ENCODE measurements around the gene RELN.

RELN gene

DNA sequence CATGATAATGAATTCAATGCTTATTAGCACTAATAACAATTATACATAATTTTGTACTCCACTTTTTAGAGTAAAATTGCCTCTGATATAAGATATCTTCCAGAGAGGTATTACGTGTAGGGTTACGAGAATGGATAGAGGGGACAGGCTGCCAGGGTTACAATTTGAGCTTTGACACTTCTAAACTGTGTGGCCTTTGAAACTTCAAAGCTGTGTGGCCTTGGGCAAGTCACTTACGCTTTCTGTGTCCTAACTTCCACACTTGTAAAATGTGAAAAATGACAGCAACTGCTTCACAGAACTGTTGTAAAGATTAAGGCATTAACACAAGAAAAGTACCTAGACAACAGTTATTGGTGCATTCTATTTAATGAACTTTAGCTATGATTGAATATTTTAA lies 283.9 kb downstream of the RELN start:
- Histone ChIP-seq H3K4me1 (ENCODE audit: insufficient read depth, low read length, poor library complexity, severe bottlenecking) (no peaks in the 10 kb centered on the region), H4K20me1 (ENCODE audit: insufficient read depth, low read length, poor library complexity, severe bottlenecking) (no peaks in the 10 kb centered on the region)

GRCh38 chr7:103704701-103705100 lies 284.8 kb downstream of the RELN start:
- Histone ChIP-seq H4K20me1 (ENCODE audit: insufficient read depth, low read length, poor library complexity, severe bottlenecking) (no peaks in the 10 kb centered on the region), H3K36me3 (ENCODE audit: insufficient read depth, low read length) (no peaks in the 10 kb centered on the region), H3K79me2 (ENCODE audit: insufficient read depth, low read length) (no peaks in the 10 kb centered on the region), H3K27me3 (ENCODE audit: insufficient read depth, low read length, poor library complexity, severe bottlenecking) (no peaks in the 10 kb centered on the region), H3F3A (ENCODE audit: low read depth) (no peaks in the 10 kb centered on the region), H3K9me3 (ENCODE audit: insufficient read depth, low read depth, low read length) (no peaks in the 10 kb centered on the region), H3K4me2 (ENCODE audit: low read depth, low read length, poor library complexity, severe bottlenecking) (no peak overlapping the region), H3K4me3 (ENCODE audit: low read length, poor library complexity, severe bottlenecking) (no peak overlapping the region), H3K9ac (ENCODE audit: low read depth, low read length, poor library complexity, severe bottlenecking) (no peak overlapping the region), H2AFZ (ENCODE audit: low read length) (no peak overlapping the region), H3K9me2 (replicated peaks; ENCODE audit: low read depth, low read length) (no peaks in the 10 kb centered on the region), H3K4me1 (ENCODE audit: insufficient read depth, low read length, poor library complexity, severe bottlenecking) (no peaks in the 10 kb centered on the region)
- TF ChIP-seq CTCF (conservative IDR thresholded peaks at IDR 0.05; ENCODE audit: low read length) (no peak), EZH2phosphoT487 (IDR thresholded peaks at IDR 0.05; ENCODE audit: borderline replicate concordance) (no peak)

More for the DNA sequence above, 283.9 kb downstream of the RELN start:
- Histone ChIP-seq H3K9ac (ENCODE audit: low read depth, low read length, poor library complexity, severe bottlenecking) (no peak overlapping the region), H3K4me3 (ENCODE audit: low read length, poor library complexity, severe bottlenecking) (no peak overlapping the region), H3F3A (ENCODE audit: low read depth) (no peaks in the 10 kb centered on the region), H3K27me3 (ENCODE audit: insufficient read depth, low read length, poor library complexity, severe bottlenecking) (no peaks in the 10 kb centered on the region), H3K4me2 (ENCODE audit: low read depth, low read length, poor library complexity, severe bottlenecking) (no peak overlapping the region), H3K9me2 (replicated peaks; ENCODE audit: low read depth, low read length) (no peaks in the 10 kb centered on the region), H3K79me2 (ENCODE audit: insufficient read depth, low read length) (no peaks in the 10 kb centered on the region), H3K36me3 (ENCODE audit: insufficient read depth, low read length) (no peaks in the 10 kb centered on the region), H2AFZ (ENCODE audit: low read length) (no peak overlapping the region), H3K9me3 (ENCODE audit: insufficient read depth, low read depth, low read length) (no peaks in the 10 kb centered on the region)
- no peak for TF ChIP-seq EZH2phosphoT487 (IDR thresholded peaks at IDR 0.05; ENCODE audit: borderline replicate concordance)
- TF ChIP-seq CTCF (conservative IDR thresholded peaks at IDR 0.05; ENCODE audit: low read length) = no peak

- Histone ChIP-seq H3K27me3 (ENCODE audit: insufficient read depth, low read length, poor library complexity, severe bottlenecking) (no peaks in the 10 kb centered on the region), H3K4me1 (ENCODE audit: insufficient read depth, low read length, poor library complexity, severe bottlenecking) (no peaks in the 10 kb centered on the region), H3K9me2 (replicated peaks; ENCODE audit: low read depth, low read length) (no peaks in the 10 kb centered on the region)
These were observed 286.5 kb downstream of the RELN start for GRCh38 chr7:103702982-103703381.

More at GRCh38 chr7:103702982-103703381, 286.5 kb downstream of the RELN start:
- no peaks in the 10 kb centered on the region for H3K9me3 ChIP-seq (ENCODE audit: insufficient read depth, low read depth, low read length)
- H4K20me1 ChIP-seq (ENCODE audit: insufficient read depth, low read length, poor library complexity, severe bottlenecking) = no peaks in the 10 kb centered on the region
- no peak overlapping the region for H3K9ac ChIP-seq (ENCODE audit: low read depth, low read length, poor library complexity, severe bottlenecking)
- no peak overlapping the region for H3K4me3 ChIP-seq (ENCODE audit: low read length, poor library complexity, severe bottlenecking)
- TF ChIP-seq CTCF (conservative IDR thresholded peaks at IDR 0.05; ENCODE audit: low read length) (no peak), EZH2phosphoT487 (IDR thresholded peaks at IDR 0.05; ENCODE audit: borderline replicate concordance) (no peak)
- H3K4me2 ChIP-seq (ENCODE audit: low read depth, low read length, poor library complexity, severe bottlenecking) = no peak overlapping the region
- no peak overlapping the region for H2AFZ ChIP-seq (ENCODE audit: low read length)
- H3K36me3 ChIP-seq (ENCODE audit: insufficient read depth, low read length) = no peaks in the 10 kb centered on the region
- H3K79me2 ChIP-seq (ENCODE audit: insufficient read depth, low read length) = no peaks in the 10 kb centered on the region
- no peaks in the 10 kb centered on the region for H3F3A ChIP-seq (ENCODE audit: low read depth)
